Right cardiac atrium (tissue), 5 donors: Measurements from ENCODE around the gene SNX11. TPM values are rescaled to one million over a fixed set of nuclear protein-coding genes. Genes with fewer than 3 reads are reported as not detected.

ENCODE experiments used
- ATAC-seq, 2 donors: fragments of 200-7000 bp; cut with Tn5 transposase; one replicate each; pipeline versions ENCODE4 v1.8.0 to v1.9.1; 2020; ENCODE audit warnings: moderate library complexity in 2 of 2, mild to moderate bottlenecking in 1 of 2
- DNase-seq, 3 donors: peaks; one replicate each; pipeline ENCODE4 v3.0.0-alpha.2; 2020
- H3K27ac ChIP-seq: one replicate; pipeline ENCODE4 v1.5.1; 2013; ENCODE audit warnings: mild to moderate bottlenecking, low read length, control low read depth, moderate library complexity
- H3K27me3 ChIP-seq: one replicate; pipeline ENCODE4 v1.6.1; 2013; ENCODE audit not compliant: control insufficient read depth, insufficient read depth
- H3K4me1 ChIP-seq: one replicate; pipeline ENCODE4 v1.6.1; 2013; ENCODE audit warnings: low read length; ENCODE audit not compliant: control insufficient read depth, insufficient read depth
- H3K4me3 ChIP-seq: one replicate; pipeline ENCODE4 v1.5.1; 2013; ENCODE audit warnings: low read length, control low read depth
- H3K9me3 ChIP-seq: one replicate; pipeline ENCODE4 v1.6.1; 2013; ENCODE audit warnings: low read length; ENCODE audit not compliant: control insufficient read depth
- WGBS: extraction: QIAGEN DNeasy Blood & Tissue Kit; methylation state at CpG from one replicate; pipeline ENCODE4 v1.1.7; 2013; 5-methylcytosine and 5-hydroxymethylcytosine counted together
- intact Hi-C, 4 donors: fragments of 100-400 bp; cut with DNase I; formaldehyde crosslinking; loops; one replicate each; pipeline versions ENCODE4 v1.11.0 to v1.14.0; 2022 to 2023
- polyA plus RNA-seq: library from polyadenylated mRNA; stranded (reverse); fragments of 200-250 nt; gene quantifications from one replicate; pipeline ENCODE4 v1.2.3, GENCODE V29; 2013
- total RNA-seq, 4 donors: library from RNA; stranded (reverse); fragmentation: NEBNext Ultra II Directional; extraction: Animal tissue kit (Norgen Biotek cat#: 25700); gene quantifications; one replicate each; pipeline ENCODE4 v1.2.1, GENCODE V29; 2021
- donor health status: healthy with polysubstance abuse.
- donor health status: DM: no; HTN: yes; CAD: no.
- donor health status: DM: no; HTN: no; CAD: no.
- donor health status: DM: no; HTN: yes; CAD: no; lungs with severe emphysema.
- donor health status: DM: yes; HTN: yes; CAD: no.

SNX11 gene
- total and polyA plus RNA-seq, 5 donors = 7.5 to 16.6 (median 12.7) TPM

DNA sequence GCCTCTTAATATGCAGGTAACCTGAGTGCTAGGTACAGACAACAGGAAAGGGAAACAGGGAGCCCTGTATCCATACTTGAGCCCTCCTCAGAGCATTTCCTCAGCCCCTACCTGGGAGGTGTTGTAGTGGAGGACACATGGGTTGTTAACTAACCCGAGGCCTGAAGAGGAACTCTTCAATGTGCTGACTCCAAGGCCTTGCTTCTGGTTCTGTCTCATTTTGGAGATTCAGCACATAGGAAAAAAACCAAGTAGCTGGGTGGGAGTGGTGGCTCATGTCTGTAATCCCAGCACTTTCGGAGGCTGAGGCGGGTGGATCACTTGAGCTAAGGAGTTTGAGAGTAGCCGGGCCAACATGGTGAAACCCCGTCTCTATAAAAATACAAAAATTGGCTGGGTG, 24.8 kb downstream of the SNX11 start:
- no peak for DNase-seq
- no peaks in the 10 kb centered on the region for H3K4me1 ChIP-seq
- no peak overlapping the region for H3K27ac ChIP-seq
- H3K4me3 ChIP-seq = no peak overlapping the region
- WGBS = 70% methylated on average over 5 of the region's 5 CpGs
- H3K9me3 ChIP-seq = no peaks in the 10 kb centered on the region
- peak; percentile 32 to 34 for ATAC-seq
- intact Hi-C loops = loop anchor here in 1 of 4 donors (5.0 kb wide), 1 partner anchor 105 kb away; no protein-coding TSS in a partner anchor
- H3K27me3 ChIP-seq = no peaks in the 10 kb centered on the region

GRCh38 chr17:48134912-48135480, 27.4 kb downstream of the SNX11 start:
- no peaks in the 10 kb centered on the region for H3K27me3 ChIP-seq
- H3K27ac ChIP-seq = no peak overlapping the region
- 93% methylated on average over 3 of the region's 3 CpGs for WGBS
- H3K9me3 ChIP-seq = no peaks in the 10 kb centered on the region
- no peak for ATAC-seq
- intact Hi-C loops = loop anchor here in 1 of 4 donors (5.0 kb wide), 1 partner anchor 108 kb away; no protein-coding TSS in a partner anchor
- no peaks in the 10 kb centered on the region for H3K4me1 ChIP-seq
- H3K4me3 ChIP-seq = no peak overlapping the region
- DNase-seq = no peak

DNA sequence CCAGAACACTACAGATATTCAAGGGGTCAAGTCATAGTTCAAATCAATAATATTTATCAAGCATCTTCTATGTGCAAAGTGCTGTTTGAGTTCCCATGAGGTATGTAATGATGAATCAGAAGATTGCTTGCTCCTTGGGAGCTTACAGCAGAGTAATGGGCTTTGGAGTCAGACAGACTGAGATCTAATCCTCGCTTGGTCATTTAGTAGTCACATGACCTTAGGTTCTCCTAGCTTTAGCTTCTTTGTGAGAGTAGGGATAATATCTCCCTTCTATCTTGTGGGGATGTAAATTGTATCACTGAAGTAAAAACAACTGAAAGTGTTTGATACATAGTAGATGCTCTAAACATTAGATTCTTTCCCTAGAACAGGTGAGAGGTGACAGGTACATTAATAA, 30.1 kb downstream of the SNX11 start:
- WGBS = 56% methylated on average over 1 of the region's 1 CpG
- intact Hi-C loops = no loop called here
- no peak for DNase-seq
- H3K27me3 ChIP-seq = no peaks in the 10 kb centered on the region
- H3K27ac ChIP-seq = no peak overlapping the region
- ATAC-seq = no peak
- no peaks in the 10 kb centered on the region for H3K9me3 ChIP-seq
- no peak overlapping the region for H3K4me3 ChIP-seq
- H3K4me1 ChIP-seq = no peaks in the 10 kb centered on the region

- DNase-seq (no peak), ATAC-seq (peak; percentile 37 to 43)
- no peaks in the 10 kb centered on the region for H3K9me3 ChIP-seq
- H3K27me3 ChIP-seq = no peaks in the 10 kb centered on the region
- H3K4me1 ChIP-seq = no peaks in the 10 kb centered on the region
- intact Hi-C loops = loop anchor here in 1 of 4 donors (10.0 kb wide), 1 partner anchor 485 kb away; the partner anchor contains the start of gene HOXB9
- H3K27ac ChIP-seq = no peak overlapping the region
- 40% methylated on average over 2 of the region's 2 CpGs for WGBS
- H3K4me3 ChIP-seq = no peak overlapping the region
Measured at GRCh38 chr17:48139944-48140343, 32.4 kb downstream of the SNX11 start.

DNA sequence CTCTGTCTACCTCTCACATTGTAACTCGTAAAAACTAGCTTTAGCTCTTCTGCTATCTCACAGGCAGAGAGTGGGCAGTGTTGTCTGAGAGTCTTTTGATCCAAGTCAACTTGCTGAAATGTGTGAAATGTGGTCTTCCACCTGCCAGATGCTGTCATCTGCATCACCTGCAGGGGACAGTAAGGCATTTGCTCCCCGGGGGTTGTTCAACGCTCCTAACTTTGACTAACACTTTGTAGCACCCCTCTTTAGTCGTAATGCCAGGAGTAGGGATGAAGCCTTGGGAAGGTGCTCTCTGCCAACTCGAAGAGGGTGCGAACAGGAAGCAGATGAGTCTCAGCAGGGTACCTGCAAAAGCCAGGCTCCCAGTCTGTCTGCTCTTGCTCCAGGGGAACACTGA, 36.1 kb downstream of the SNX11 start:
- intact Hi-C loops = loop anchor here in 1 of 4 donors (10.0 kb wide), 1 partner anchor 481 kb away; the partner anchor contains the start of gene HOXB9
- DNase-seq (no peak), ATAC-seq (no peak)
- no peaks in the 10 kb centered on the region for H3K4me1 ChIP-seq
- 28% methylated on average over 6 of the region's 6 CpGs for WGBS
- H3K4me3 ChIP-seq = no peak overlapping the region
- peaks cover 6% of the 10 kb centered on the region for H3K27me3 ChIP-seq
- H3K27ac ChIP-seq = no peak overlapping the region
- no peaks in the 10 kb centered on the region for H3K9me3 ChIP-seq

GRCh38 chr17:48144231-48144630, 36.7 kb downstream of the SNX11 start:
- Histone ChIP-seq H3K9me3 (no peaks in the 10 kb centered on the region), H3K27me3 (peaks cover 6% of the 10 kb centered on the region), H3K4me3 (no peak overlapping the region), H3K27ac (no peak overlapping the region), H3K4me1 (no peaks in the 10 kb centered on the region)
- no peak for ATAC-seq
- intact Hi-C loops = loop anchor here in 1 of 4 donors (10.0 kb wide), 1 partner anchor 481 kb away; the partner anchor contains the start of gene HOXB9
- 58% methylated on average over 8 of the region's 8 CpGs for WGBS
- DNase-seq = no peak

GRCh38 chr17:48144976-48145798, 37.6 kb downstream of the SNX11 start:
- intact Hi-C loops = loop anchor here in 1 of 4 donors (10.0 kb wide), 1 partner anchor 480 kb away; the partner anchor contains the start of gene HOXB9
- no peaks in the 10 kb centered on the region for H3K4me1 ChIP-seq
- no peak overlapping the region for H3K4me3 ChIP-seq
- ATAC-seq (no peak), DNase-seq (no peak)
- no peak overlapping the region for H3K27ac ChIP-seq
- peaks cover 6% of the 10 kb centered on the region for H3K27me3 ChIP-seq
- WGBS = 98% methylated on average over 3 of the region's 3 CpGs
- no peaks in the 10 kb centered on the region for H3K9me3 ChIP-seq

- 78% methylated on average over 14 of the region's 14 CpGs for WGBS
- Histone ChIP-seq H3K9me3 (no peaks in the 10 kb centered on the region), H3K27me3 (peaks cover 6% of the 10 kb centered on the region), H3K4me3 (no peak overlapping the region), H3K27ac (no peak overlapping the region), H3K4me1 (no peaks in the 10 kb centered on the region)
- no peak for DNase-seq
- intact Hi-C loops = loop anchor here in 1 of 4 donors (10.0 kb wide), 1 partner anchor 477 kb away; the partner anchor contains the start of gene HOXB9
- ATAC-seq = no peak
Measured at GRCh38 chr17:48148029-48148770, 40.6 kb downstream of the SNX11 start.

GRCh38 chr17:48148854-48149786, 41.6 kb downstream of the SNX11 start:
- H3K4me3 ChIP-seq = no peak overlapping the region
- H3K27me3 ChIP-seq = peaks cover 6% of the 10 kb centered on the region
- DNase-seq (no peak), ATAC-seq (no peak)
- H3K27ac ChIP-seq = no peak overlapping the region
- intact Hi-C loops = loop anchor here in 1 of 4 donors (10.0 kb wide), 1 partner anchor 476 kb away; the partner anchor contains the start of gene HOXB9
- no peaks in the 10 kb centered on the region for H3K9me3 ChIP-seq
- 51% methylated on average over 16 of the region's 16 CpGs for WGBS
- H3K4me1 ChIP-seq = no peaks in the 10 kb centered on the region
